Ishikawa (cell line): Measurements from ENCODE around the gene PRKN.

Experiments
- CEBPB ChIP-seq: IDR thresholded peaks from 2 replicates; pipeline ENCODE4 v1.6.1; 2012
- CREB1 ChIP-seq: IDR thresholded peaks from 2 replicates; pipeline ENCODE4 v1.6.1; 2012; ENCODE audit warnings: low read depth
- EGR1 ChIP-seq: IDR thresholded peaks from 2 replicates; pipeline ENCODE4 v1.6.1; 2012
- EP300 ChIP-seq: IDR thresholded peaks from 2 replicates; pipeline ENCODE4 v1.6.1; 2012; ENCODE audit warnings: borderline replicate concordance
- FOXM1 ChIP-seq: IDR thresholded peaks from 2 replicates; pipeline ENCODE4 v1.6.1; 2012; ENCODE audit warnings: low read depth, borderline replicate concordance
- MAX ChIP-seq: IDR thresholded peaks from 2 replicates; pipeline ENCODE4 v1.6.1; 2012
- NFIC ChIP-seq: IDR thresholded peaks from 2 replicates; pipeline ENCODE4 v1.6.1; 2012
- RAD21 ChIP-seq: IDR thresholded peaks from 2 replicates; pipeline ENCODE4 v1.6.1; 2012; ENCODE audit warnings: low read depth
- TAF1 ChIP-seq: IDR thresholded peaks from 2 replicates; pipeline ENCODE4 v1.6.1; 2012; ENCODE audit warnings: low read depth, mild to moderate bottlenecking
- TCF12 ChIP-seq: IDR thresholded peaks from 2 replicates; pipeline ENCODE4 v1.6.1; 2012; ENCODE audit warnings: low read depth
- TEAD4 ChIP-seq: IDR thresholded peaks from 2 replicates; pipeline ENCODE4 v1.6.1; 2012
- YY1 ChIP-seq: IDR thresholded peaks from 2 replicates; pipeline ENCODE4 v1.6.1; 2012; ENCODE audit warnings: low read depth
- TF ChIP-seq, protein P1 (sequence below): IDR thresholded peaks from 2 replicates; pipeline ENCODE4 v1.6.1; 2012
- TF ChIP-seq, protein P2 (sequence below): IDR thresholded peaks from 2 replicates; pipeline ENCODE4 v1.6.1; 2012; ENCODE audit warnings: low read depth, mild to moderate bottlenecking

DNA sequence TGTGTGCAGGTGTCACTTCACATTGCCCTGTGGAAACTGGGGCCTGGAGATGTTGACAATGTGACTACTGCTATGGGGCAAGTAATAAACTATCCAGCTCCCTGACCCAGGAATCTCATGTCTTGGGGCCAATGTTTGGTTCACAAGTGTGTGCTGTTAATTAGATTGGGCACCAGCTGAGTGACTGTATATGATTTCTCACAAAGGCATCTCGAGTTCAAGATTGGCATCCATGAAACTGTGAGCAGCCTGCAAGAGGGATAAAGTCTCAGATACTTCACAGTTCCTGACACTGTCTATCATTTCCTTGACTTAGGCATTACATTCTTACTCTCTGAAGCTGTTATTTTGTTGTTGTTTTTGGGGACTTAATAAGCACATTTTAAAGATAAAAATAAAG is 264.0 kb downstream of the PRKN start:
- TF ChIP-seq YY1, result no peak
- TF ChIP-seq NFIC, result no peak
- TF ChIP-seq EP300, result no peak
- no peak for TF ChIP-seq FOXM1
- no peak for TF ChIP-seq CREB1
- TF ChIP-seq, protein P1, sequence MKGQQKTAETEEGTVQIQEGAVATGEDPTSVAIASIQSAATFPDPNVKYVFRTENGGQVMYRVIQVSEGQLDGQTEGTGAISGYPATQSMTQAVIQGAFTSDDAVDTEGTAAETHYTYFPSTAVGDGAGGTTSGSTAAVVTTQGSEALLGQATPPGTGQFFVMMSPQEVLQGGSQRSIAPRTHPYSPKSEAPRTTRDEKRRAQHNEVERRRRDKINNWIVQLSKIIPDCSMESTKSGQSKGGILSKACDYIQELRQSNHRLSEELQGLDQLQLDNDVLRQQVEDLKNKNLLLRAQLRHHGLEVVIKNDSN, result no peak
- TF ChIP-seq TEAD4, result no peak
- no peak for TF ChIP-seq EGR1
- TF ChIP-seq RAD21, result no peak
- TF ChIP-seq TCF12, result no peak
- TF ChIP-seq, protein P2, sequence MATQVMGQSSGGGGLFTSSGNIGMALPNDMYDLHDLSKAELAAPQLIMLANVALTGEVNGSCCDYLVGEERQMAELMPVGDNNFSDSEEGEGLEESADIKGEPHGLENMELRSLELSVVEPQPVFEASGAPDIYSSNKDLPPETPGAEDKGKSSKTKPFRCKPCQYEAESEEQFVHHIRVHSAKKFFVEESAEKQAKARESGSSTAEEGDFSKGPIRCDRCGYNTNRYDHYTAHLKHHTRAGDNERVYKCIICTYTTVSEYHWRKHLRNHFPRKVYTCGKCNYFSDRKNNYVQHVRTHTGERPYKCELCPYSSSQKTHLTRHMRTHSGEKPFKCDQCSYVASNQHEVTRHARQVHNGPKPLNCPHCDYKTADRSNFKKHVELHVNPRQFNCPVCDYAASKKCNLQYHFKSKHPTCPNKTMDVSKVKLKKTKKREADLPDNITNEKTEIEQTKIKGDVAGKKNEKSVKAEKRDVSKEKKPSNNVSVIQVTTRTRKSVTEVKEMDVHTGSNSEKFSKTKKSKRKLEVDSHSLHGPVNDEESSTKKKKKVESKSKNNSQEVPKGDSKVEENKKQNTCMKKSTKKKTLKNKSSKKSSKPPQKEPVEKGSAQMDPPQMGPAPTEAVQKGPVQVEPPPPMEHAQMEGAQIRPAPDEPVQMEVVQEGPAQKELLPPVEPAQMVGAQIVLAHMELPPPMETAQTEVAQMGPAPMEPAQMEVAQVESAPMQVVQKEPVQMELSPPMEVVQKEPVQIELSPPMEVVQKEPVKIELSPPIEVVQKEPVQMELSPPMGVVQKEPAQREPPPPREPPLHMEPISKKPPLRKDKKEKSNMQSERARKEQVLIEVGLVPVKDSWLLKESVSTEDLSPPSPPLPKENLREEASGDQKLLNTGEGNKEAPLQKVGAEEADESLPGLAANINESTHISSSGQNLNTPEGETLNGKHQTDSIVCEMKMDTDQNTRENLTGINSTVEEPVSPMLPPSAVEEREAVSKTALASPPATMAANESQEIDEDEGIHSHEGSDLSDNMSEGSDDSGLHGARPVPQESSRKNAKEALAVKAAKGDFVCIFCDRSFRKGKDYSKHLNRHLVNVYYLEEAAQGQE, result no peak
- no peak for TF ChIP-seq TAF1
- TF ChIP-seq MAX, result no peak
- TF ChIP-seq CEBPB, result no peak
